ENCODE results near the gene CADM3.

CADM3 gene

GRCh38 chr1:159171254-159171687 lies at the start of gene CADM3:
Gene CADM3, plus strand, starts transcription at chr1:159171615. Its CDS starts 151 bp downstream, at chr1:159171766.
- TF ChIP-seq CTCF (IDR thresholded peaks at IDR 0.05; ENCODE audit: low read depth, low read length): no peak
- peak within 1 kb of the TSS; percentile 27 for H3K4me3 ChIP-seq (ENCODE audit: low read depth, low read length)
- peaks cover 92% of the 10 kb centered on the region for H3K27me3 ChIP-seq (ENCODE audit: insufficient read depth, low read depth, severe bottlenecking)

GRCh38 chr1:159122005-159122621 lies 49.3 kb upstream of the CADM3 start:
- DNase-seq: no peak

More at GRCh38 chr1:159171254-159171687, at the start of gene CADM3:
- Histone ChIP-seq H3K27ac (no peak within 1 kb of the TSS), H3K36me3 (no peaks in the 10 kb centered on the region), H3K9me3 (ENCODE audit: severe bottlenecking) (peaks cover 9% of the 10 kb centered on the region)
- peak; percentile 33 for DNase-seq

GRCh38 chr1:159123587-159123986 lies 47.8 kb upstream of the CADM3 start:
- TF ChIP-seq CTCF (IDR thresholded peaks at IDR 0.05; ENCODE audit: low read depth, low read length): no peak
- Histone ChIP-seq H3K36me3 (no peaks in the 10 kb centered on the region), H3K27ac (no peak overlapping the region), H3K4me3 (ENCODE audit: low read depth, low read length) (no peak overlapping the region), H3K9me3 (ENCODE audit: severe bottlenecking) (no peaks in the 10 kb centered on the region), H3K27me3 (ENCODE audit: insufficient read depth, low read depth, severe bottlenecking) (peaks cover 94% of the 10 kb centered on the region)
- no peak for DNase-seq

More at GRCh38 chr1:159122005-159122621, 49.3 kb upstream of the CADM3 start:
- Histone ChIP-seq H3K27ac (no peak overlapping the region), H3K36me3 (no peaks in the 10 kb centered on the region), H3K9me3 (ENCODE audit: severe bottlenecking) (no peaks in the 10 kb centered on the region), H3K27me3 (ENCODE audit: insufficient read depth, low read depth, severe bottlenecking) (peaks cover 94% of the 10 kb centered on the region), H3K4me3 (ENCODE audit: low read depth, low read length) (no peak overlapping the region)
- TF ChIP-seq CTCF (IDR thresholded peaks at IDR 0.05; ENCODE audit: low read depth, low read length): no peak

GRCh38 chr1:159132271-159132881 lies 39.0 kb upstream of the CADM3 start:
- no peaks in the 10 kb centered on the region for H3K36me3 ChIP-seq
- no peak overlapping the region for H3K4me3 ChIP-seq (ENCODE audit: low read depth, low read length)
- peak; percentile 61 for DNase-seq
- peak; percentile 87 for TF ChIP-seq CTCF (IDR thresholded peaks at IDR 0.05; ENCODE audit: low read depth, low read length)
- H3K27me3 ChIP-seq (ENCODE audit: insufficient read depth, low read depth, severe bottlenecking): peaks cover 96% of the 10 kb centered on the region
- no peak overlapping the region for H3K27ac ChIP-seq
- H3K9me3 ChIP-seq (ENCODE audit: severe bottlenecking): no peaks in the 10 kb centered on the region

GRCh38 chr1:159140474-159140873 lies 30.9 kb upstream of the CADM3 start:
- TF ChIP-seq CTCF (IDR thresholded peaks at IDR 0.05; ENCODE audit: low read depth, low read length): no peak
- no peak for DNase-seq
- no peaks in the 10 kb centered on the region for H3K36me3 ChIP-seq

More at GRCh38 chr1:159140474-159140873, 30.9 kb upstream of the CADM3 start:
- Histone ChIP-seq H3K4me3 (ENCODE audit: low read depth, low read length) (no peak overlapping the region), H3K27me3 (ENCODE audit: insufficient read depth, low read depth, severe bottlenecking) (peaks cover 96% of the 10 kb centered on the region), H3K9me3 (ENCODE audit: severe bottlenecking) (no peaks in the 10 kb centered on the region), H3K27ac (no peak overlapping the region)

All from WERI-Rb-1 (cell line).